ENCODE data around the gene CCDC178. TPM values are rescaled to one million over a fixed set of nuclear protein-coding genes. Genes with fewer than 3 reads are reported as not detected.

CCDC178 gene
- total RNA-seq, 4 donors from 2014 or later, result 1.0 to 6.0 (median 5.0) TPM

GRCh38 chr18:32907648-32908423 lies 532.7 kb downstream of the CCDC178 start:
- TF ChIP-seq, protein P1, sequence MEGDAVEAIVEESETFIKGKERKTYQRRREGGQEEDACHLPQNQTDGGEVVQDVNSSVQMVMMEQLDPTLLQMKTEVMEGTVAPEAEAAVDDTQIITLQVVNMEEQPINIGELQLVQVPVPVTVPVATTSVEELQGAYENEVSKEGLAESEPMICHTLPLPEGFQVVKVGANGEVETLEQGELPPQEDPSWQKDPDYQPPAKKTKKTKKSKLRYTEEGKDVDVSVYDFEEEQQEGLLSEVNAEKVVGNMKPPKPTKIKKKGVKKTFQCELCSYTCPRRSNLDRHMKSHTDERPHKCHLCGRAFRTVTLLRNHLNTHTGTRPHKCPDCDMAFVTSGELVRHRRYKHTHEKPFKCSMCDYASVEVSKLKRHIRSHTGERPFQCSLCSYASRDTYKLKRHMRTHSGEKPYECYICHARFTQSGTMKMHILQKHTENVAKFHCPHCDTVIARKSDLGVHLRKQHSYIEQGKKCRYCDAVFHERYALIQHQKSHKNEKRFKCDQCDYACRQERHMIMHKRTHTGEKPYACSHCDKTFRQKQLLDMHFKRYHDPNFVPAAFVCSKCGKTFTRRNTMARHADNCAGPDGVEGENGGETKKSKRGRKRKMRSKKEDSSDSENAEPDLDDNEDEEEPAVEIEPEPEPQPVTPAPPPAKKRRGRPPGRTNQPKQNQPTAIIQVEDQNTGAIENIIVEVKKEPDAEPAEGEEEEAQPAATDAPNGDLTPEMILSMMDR (IDR thresholded peaks at IDR 0.05; ENCODE audit: low read depth), result no peak

- TF ChIP-seq, protein P1 (IDR thresholded peaks at IDR 0.05; ENCODE audit: low read depth), result no peak
Observed at GRCh38 chr18:32907311-32907585, 533.3 kb downstream of the CCDC178 start.

DNA sequence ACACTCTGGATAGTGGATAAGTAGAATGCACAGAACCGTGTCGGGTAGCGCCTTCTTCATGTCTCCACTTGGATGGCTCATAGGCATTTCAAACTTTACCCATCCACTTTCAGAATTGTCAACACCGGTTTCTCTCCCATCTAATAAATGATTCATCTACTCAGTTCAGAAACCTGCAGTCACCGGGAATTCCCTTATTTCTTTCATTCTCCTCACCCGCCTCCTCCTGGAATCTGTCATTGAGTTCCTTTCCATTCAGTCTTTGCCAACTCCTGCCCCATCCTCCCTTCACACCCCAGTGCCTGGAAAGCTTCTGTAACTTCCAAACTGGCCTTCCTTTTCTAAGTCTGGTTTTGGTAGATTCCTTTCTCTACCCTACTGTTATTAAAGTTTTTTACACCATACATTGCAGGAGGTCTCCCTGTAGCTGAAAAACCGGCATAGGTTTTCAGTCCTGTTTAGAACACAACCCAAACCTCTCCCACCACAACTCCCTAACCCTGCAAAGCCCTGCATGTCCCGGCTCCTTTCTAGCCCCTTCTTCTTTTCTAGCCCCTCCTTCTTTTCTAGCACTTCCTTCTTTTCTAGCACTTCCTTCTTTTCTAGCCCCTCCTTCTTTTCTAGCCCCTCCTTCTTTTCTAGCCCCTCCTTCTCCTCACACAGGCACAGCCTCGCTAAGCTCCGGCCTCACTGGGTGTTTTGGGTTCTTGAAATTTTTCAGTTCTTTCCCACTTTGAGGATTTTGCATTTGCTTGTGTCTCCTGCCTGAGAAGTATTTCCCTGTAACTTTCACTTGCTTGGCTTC lies 533.8 kb downstream of the CCDC178 start:
- TF ChIP-seq, protein P1 (IDR thresholded peaks at IDR 0.05; ENCODE audit: low read depth), result no peak

- TF ChIP-seq, protein P1 (IDR thresholded peaks at IDR 0.05; ENCODE audit: low read depth), result no peak
Observed at GRCh38 chr18:32905651-32906050, 534.9 kb downstream of the CCDC178 start.

- TF ChIP-seq, protein P1 (IDR thresholded peaks at IDR 0.05; ENCODE audit: low read depth), result no peak
Observed at GRCh38 chr18:32902568-32903330, 537.8 kb downstream of the CCDC178 start.

DNA sequence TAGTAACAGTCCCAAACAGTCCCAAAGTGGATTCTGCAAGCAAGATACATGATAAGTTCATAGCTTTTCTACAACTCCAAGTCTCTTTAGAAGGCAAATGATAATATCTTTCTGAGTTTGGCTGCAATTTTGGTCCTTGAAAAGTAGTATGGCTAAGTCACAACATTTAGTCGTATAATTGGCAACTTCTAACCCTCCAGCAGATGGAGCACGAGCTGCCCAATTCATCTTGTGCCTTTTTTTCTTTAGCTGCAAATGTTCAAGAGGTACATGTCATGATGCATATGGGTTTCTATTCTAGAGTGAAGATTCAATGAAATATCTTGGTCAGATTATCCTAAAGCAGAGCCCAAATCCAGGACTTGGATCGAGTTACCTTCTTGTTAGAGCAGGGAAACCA lies 540.7 kb downstream of the CCDC178 start:
- TF ChIP-seq, protein P1 (IDR thresholded peaks at IDR 0.05; ENCODE audit: low read depth), result no peak
